GM12878 (cell line): ENCODE measurements around the gene SPINK7. TPM values are rescaled to one million over a fixed set of nuclear protein-coding genes. Genes with fewer than 3 reads are reported as not detected.

Experiments
- NFYB ChIP-seq: IDR thresholded peaks from 2 replicates; pipeline ENCODE4 v1.6.1; 2011; ENCODE audit warnings: low read depth, mild to moderate bottlenecking, low read length, improper control_type of control experiment, moderate library complexity; ENCODE audit not compliant: insufficient read depth
- ZNF592 ChIP-seq: fragments of 450-650 bp; IDR thresholded peaks from 2 replicates; pipeline ENCODE4 v1.6.1; 2017; ENCODE audit warnings: mild to moderate bottlenecking, moderate library complexity
- polyA plus RNA-seq, 11 experiments: library from polyadenylated mRNA; depleted of rRNA in 4 of 11; unstranded in 6 of 11; stranded (reverse) in 5 of 11; fragments of >200 nt; fragmentation: Nextera tagmentation in 4 of 11; fragmentation: Illumina TruSeq in 1 of 11; extraction: Ambion mirVana in 4 of 11; extraction: Trizol in 1 of 11; gene quantifications; 1 replicate in 1 of 11; 2 replicates in 10 of 11; pipeline versions ENCODE4 v1.2.1 to v1.2.3, GENCODE V29; 2011 to 2016; ENCODE audit warnings: inconsistent platforms in 2 of 11, missing spikeins in 2 of 11, low read depth in 1 of 11
- total RNA-seq, 4 experiments: library from RNA; depleted of rRNA in 3 of 4; stranded (reverse); fragments of >200 nt in 3 of 4; fragmentation: Illumina TruSeq in 1 of 4; extraction: Trizol in 1 of 4; gene quantifications; 2 replicates each; pipeline versions ENCODE4 v1.2.1 to v1.2.3, GENCODE V29; 2013 to 2021

The SPINK7 gene
- total and polyA plus RNA-seq, 10 of the 15 experiments (the other 5 are each of a cell fraction or from before 2014, with no cell fraction given): not detected

GRCh38 chr5:148364343-148364742, 52.1 kb downstream of the SPINK7 start (continued):
- no peak for TF ChIP-seq ZNF592
- no peak for TF ChIP-seq NFYB

Other genes with a start within 250 kb of the SPINK7 start
- not detected in 2 replicates for gene SPINK5, start 248.4 kb upstream of the SPINK7 start, total RNA-seq (2014; rRNA removed)
- 0.09 TPM in 1 of 2 replicates, not detected in the other for gene SPINK5, start 248.4 kb upstream of the SPINK7 start, total RNA-seq (2014; rRNA removed; fragmentation: Illumina TruSeq; extraction: Trizol)
- gene SPINK5, start 248.4 kb upstream of the SPINK7 start, total RNA-seq (2021): not detected in 2 replicates
- gene SPINK5, start 248.4 kb upstream of the SPINK7 start, polyA plus RNA-seq (2011; rRNA removed): 0.03 TPM in 1 of 2 replicates, not detected in the other
- gene SPINK5, start 248.4 kb upstream of the SPINK7 start, polyA plus RNA-seq (2014; fragmentation: Illumina TruSeq; extraction: Trizol): not detected in 2 replicates
- under 1 TPM in 1 of 2 experiments, not detected in 1; 0.04 TPM for gene SPINK5, start 248.4 kb upstream of the SPINK7 start, polyA plus RNA-seq (2014; fragmentation: Nextera tagmentation; extraction: Ambion mirVana)
- not detected in 2 replicates for gene SPINK5, start 248.4 kb upstream of the SPINK7 start, polyA plus RNA-seq (2014; rRNA removed)
- gene SPINK5, start 248.4 kb upstream of the SPINK7 start, polyA plus RNA-seq (2016; fragmentation: Nextera tagmentation; extraction: Ambion mirVana): not detected
- gene SPINK14, start 143.9 kb upstream of the SPINK7 start, total RNA-seq (2014; rRNA removed): not detected in 2 replicates
- not detected in 2 replicates for gene SPINK14, start 143.9 kb upstream of the SPINK7 start, total RNA-seq (2014; rRNA removed; fragmentation: Illumina TruSeq; extraction: Trizol)
- gene SPINK14, start 143.9 kb upstream of the SPINK7 start, total RNA-seq (2021): not detected in 2 replicates
- gene SPINK14, start 143.9 kb upstream of the SPINK7 start, polyA plus RNA-seq (2011; rRNA removed): not detected in 2 replicates
- gene SPINK14, start 143.9 kb upstream of the SPINK7 start, polyA plus RNA-seq (2014; fragmentation: Illumina TruSeq; extraction: Trizol): not detected in 2 replicates
- gene SPINK14, start 143.9 kb upstream of the SPINK7 start, polyA plus RNA-seq (2014; fragmentation: Nextera tagmentation; extraction: Ambion mirVana): not detected
- gene SPINK14, start 143.9 kb upstream of the SPINK7 start, polyA plus RNA-seq (2014; rRNA removed): not detected in 2 replicates
- gene SPINK14, start 143.9 kb upstream of the SPINK7 start, polyA plus RNA-seq (2016; fragmentation: Nextera tagmentation; extraction: Ambion mirVana): not detected
- gene SPINK6, start 109.4 kb upstream of the SPINK7 start, total RNA-seq (2014; rRNA removed): not detected in 2 replicates
- not detected in 2 replicates for gene SPINK6, start 109.4 kb upstream of the SPINK7 start, total RNA-seq (2014; rRNA removed; fragmentation: Illumina TruSeq; extraction: Trizol)
- gene SPINK6, start 109.4 kb upstream of the SPINK7 start, total RNA-seq (2021): not detected in 2 replicates
- not detected in 2 replicates for gene SPINK6, start 109.4 kb upstream of the SPINK7 start, polyA plus RNA-seq (2011; rRNA removed)
- gene SPINK6, start 109.4 kb upstream of the SPINK7 start, polyA plus RNA-seq (2014; fragmentation: Illumina TruSeq; extraction: Trizol): not detected in 2 replicates
- not detected for gene SPINK6, start 109.4 kb upstream of the SPINK7 start, polyA plus RNA-seq (2014; fragmentation: Nextera tagmentation; extraction: Ambion mirVana)
- gene SPINK6, start 109.4 kb upstream of the SPINK7 start, polyA plus RNA-seq (2014; rRNA removed): not detected in 2 replicates
- not detected for gene SPINK6, start 109.4 kb upstream of the SPINK7 start, polyA plus RNA-seq (2016; fragmentation: Nextera tagmentation; extraction: Ambion mirVana)
- not detected in 2 replicates for gene MARCOL, start 73.9 kb upstream of the SPINK7 start, total RNA-seq (2014; rRNA removed)
- not detected in 2 replicates for gene MARCOL, start 73.9 kb upstream of the SPINK7 start, total RNA-seq (2014; rRNA removed; fragmentation: Illumina TruSeq; extraction: Trizol)
- not detected in 2 replicates for gene MARCOL, start 73.9 kb upstream of the SPINK7 start, total RNA-seq (2021)
- gene MARCOL, start 73.9 kb upstream of the SPINK7 start, polyA plus RNA-seq (2011; rRNA removed): 1.4 and 1.7 TPM in 2 replicates
- not detected in 2 replicates for gene MARCOL, start 73.9 kb upstream of the SPINK7 start, polyA plus RNA-seq (2014; fragmentation: Illumina TruSeq; extraction: Trizol)
- not detected for gene MARCOL, start 73.9 kb upstream of the SPINK7 start, polyA plus RNA-seq (2014; fragmentation: Nextera tagmentation; extraction: Ambion mirVana)
- not detected in 2 replicates for gene MARCOL, start 73.9 kb upstream of the SPINK7 start, polyA plus RNA-seq (2014; rRNA removed)
- not detected for gene MARCOL, start 73.9 kb upstream of the SPINK7 start, polyA plus RNA-seq (2016; fragmentation: Nextera tagmentation; extraction: Ambion mirVana)
- gene SPINK13, start 43.6 kb upstream of the SPINK7 start, total RNA-seq (2014; rRNA removed): not detected in 2 replicates
- not detected in 2 replicates for gene SPINK13, start 43.6 kb upstream of the SPINK7 start, total RNA-seq (2014; rRNA removed; fragmentation: Illumina TruSeq; extraction: Trizol)
- gene SPINK13, start 43.6 kb upstream of the SPINK7 start, total RNA-seq (2021): not detected in 2 replicates
- 0.16 and 0.55 TPM in 2 replicates for gene SPINK13, start 43.6 kb upstream of the SPINK7 start, polyA plus RNA-seq (2011; rRNA removed)
- not detected in 2 replicates for gene SPINK13, start 43.6 kb upstream of the SPINK7 start, polyA plus RNA-seq (2014; fragmentation: Illumina TruSeq; extraction: Trizol)
- gene SPINK13, start 43.6 kb upstream of the SPINK7 start, polyA plus RNA-seq (2014; fragmentation: Nextera tagmentation; extraction: Ambion mirVana): under 1 TPM in 1 of 2 experiments, not detected in 1; 0.15 TPM
- 0.51 TPM in 1 of 2 replicates, not detected in the other for gene SPINK13, start 43.6 kb upstream of the SPINK7 start, polyA plus RNA-seq (2014; rRNA removed)
- gene SPINK13, start 43.6 kb upstream of the SPINK7 start, polyA plus RNA-seq (2016; fragmentation: Nextera tagmentation; extraction: Ambion mirVana): not detected
- not detected in 2 replicates for gene SPINK9, start 23.1 kb downstream of the SPINK7 start, total RNA-seq (2014; rRNA removed)
- not detected in 2 replicates for gene SPINK9, start 23.1 kb downstream of the SPINK7 start, total RNA-seq (2014; rRNA removed; fragmentation: Illumina TruSeq; extraction: Trizol)
- gene SPINK9, start 23.1 kb downstream of the SPINK7 start, total RNA-seq (2021): not detected in 2 replicates
- not detected in 2 replicates for gene SPINK9, start 23.1 kb downstream of the SPINK7 start, polyA plus RNA-seq (2011; rRNA removed)
- not detected in 2 replicates for gene SPINK9, start 23.1 kb downstream of the SPINK7 start, polyA plus RNA-seq (2014; fragmentation: Illumina TruSeq; extraction: Trizol)
- gene SPINK9, start 23.1 kb downstream of the SPINK7 start, polyA plus RNA-seq (2014; fragmentation: Nextera tagmentation; extraction: Ambion mirVana): not detected
- not detected in 2 replicates for gene SPINK9, start 23.1 kb downstream of the SPINK7 start, polyA plus RNA-seq (2014; rRNA removed)
- not detected for gene SPINK9, start 23.1 kb downstream of the SPINK7 start, polyA plus RNA-seq (2016; fragmentation: Nextera tagmentation; extraction: Ambion mirVana)
- 40.7 and 49.5 TPM in 2 replicates for gene FBXO38, start 71.5 kb downstream of the SPINK7 start, total RNA-seq (2014; rRNA removed)
- 44.2 and 46.5 TPM in 2 replicates for gene FBXO38, start 71.5 kb downstream of the SPINK7 start, total RNA-seq (2014; rRNA removed; fragmentation: Illumina TruSeq; extraction: Trizol)
- gene FBXO38, start 71.5 kb downstream of the SPINK7 start, total RNA-seq (2021): 30.6 and 34.0 TPM in 2 replicates
- gene FBXO38, start 71.5 kb downstream of the SPINK7 start, polyA plus RNA-seq (2011; rRNA removed): 32.9 and 35.5 TPM in 2 replicates
- gene FBXO38, start 71.5 kb downstream of the SPINK7 start, polyA plus RNA-seq (2014; fragmentation: Illumina TruSeq; extraction: Trizol): 40.0 and 44.6 TPM in 2 replicates
- gene FBXO38, start 71.5 kb downstream of the SPINK7 start, polyA plus RNA-seq (2014; fragmentation: Nextera tagmentation; extraction: Ambion mirVana): 10 to 100 TPM in 1 of 2 experiments, 1 to 10 TPM in 1; 9.1 to 12.6 TPM
- gene FBXO38, start 71.5 kb downstream of the SPINK7 start, polyA plus RNA-seq (2014; rRNA removed): 23.0 and 28.2 TPM in 2 replicates
- 10 to 100 TPM; 23.9 to 26.0 TPM for gene FBXO38, start 71.5 kb downstream of the SPINK7 start, polyA plus RNA-seq (2016; fragmentation: Nextera tagmentation; extraction: Ambion mirVana)